ENCODE data around the gene HM13. TPM values are rescaled to one million over a fixed set of nuclear protein-coding genes. Genes with fewer than 3 reads are reported as not detected.

The HM13 gene
- total and polyA plus RNA-seq, 2 of the 13 experiments (the other 11 are each of a cell fraction or from before 2014, with no cell fraction given), result 118 to 243 TPM

- TF ChIP-seq HNRNPH1 (optimal IDR thresholded peaks at IDR 0.05; ENCODE audit: low read depth, low read length), result no peak
- no peak; the same call in 1 of the 2 replicates for TF ChIP-seq RELA (CRISPR knock-in tag; IDR thresholded peaks at IDR 0.05)
- peak; percentile 3; the same call in 1 of the 2 replicates for TF ChIP-seq ZNF501 (CRISPR knock-in tag; IDR thresholded peaks at IDR 0.05)
- peak; percentile 95 for TF ChIP-seq SAFB2 (CRISPR knock-in tag; IDR thresholded peaks at IDR 0.05; ENCODE audit: borderline replicate concordance, low read depth)
- no peak for TF ChIP-seq SKI (IDR thresholded peaks at IDR 0.05; ENCODE audit: partially characterized antibody)
- no peak for TF ChIP-seq ZNF414 (CRISPR knock-in tag; IDR thresholded peaks at IDR 0.05)
- TF ChIP-seq RBAK (CRISPR knock-in tag; IDR thresholded peaks at IDR 0.05), result no peak
- TF ChIP-seq ZNF17 (CRISPR knock-in tag; IDR thresholded peaks at IDR 0.05), result no peak
- no peak; the same call in 1 of the 2 replicates for TF ChIP-seq ZBTB38 (CRISPR knock-in tag; IDR thresholded peaks at IDR 0.05)
- no peak for TF ChIP-seq ZNF224 (CRISPR knock-in tag; IDR thresholded peaks at IDR 0.05)
- peak; percentile 86 for TF ChIP-seq CREB3 (CRISPR knock-in tag; IDR thresholded peaks at IDR 0.05)
- TF ChIP-seq ZNF776 (CRISPR knock-in tag; IDR thresholded peaks at IDR 0.05), result peak; percentile 10; the same call in 1 of the 2 replicates
- TF ChIP-seq RNF2 (conservative IDR thresholded peaks at IDR 0.05; ENCODE audit: low read depth), result peak; percentile 52; the same call in 1 of the 2 replicates
- TF ChIP-seq KMT2B (CRISPR knock-in tag; IDR thresholded peaks at IDR 0.05), result no peak; the same call in 1 of the 2 replicates
- no peak for TF ChIP-seq ZNF605 (CRISPR knock-in tag; IDR thresholded peaks at IDR 0.05)
- TF ChIP-seq FUBP1 (CRISPR knock-in tag; IDR thresholded peaks at IDR 0.05; ENCODE audit: borderline replicate concordance), result no peak
- no peak for TF ChIP-seq BCLAF1 (IDR thresholded peaks at IDR 0.05)
- no peak; the same call in 1 of the 2 replicates for TF ChIP-seq TARDBP (CRISPR knock-in tag; IDR thresholded peaks at IDR 0.05)
- TF ChIP-seq TBP (CRISPR knock-in tag; IDR thresholded peaks at IDR 0.05), result no peak
- TF ChIP-seq ZNF274 (CRISPR knock-in tag; IDR thresholded peaks at IDR 0.05), result no peak
- no peak for TF ChIP-seq NR0B2 (CRISPR knock-in tag; IDR thresholded peaks at IDR 0.05)
- 0 out of 2 replicates have a peak, but pooled peaks have one; percentile 20 for TF ChIP-seq ISL2 (CRISPR knock-in tag; IDR thresholded peaks at IDR 0.05)
- no peak for TF ChIP-seq SCMH1 (CRISPR knock-in tag; IDR thresholded peaks at IDR 0.05; ENCODE audit: borderline replicate concordance)
These were observed 73.5 kb downstream of the HM13 start (continued) for GRCh38 chr20:31587545-31588389.

All from HepG2 (cell line).